ENCODE results near the gene ARID1B.

ARID1B gene

DNA sequence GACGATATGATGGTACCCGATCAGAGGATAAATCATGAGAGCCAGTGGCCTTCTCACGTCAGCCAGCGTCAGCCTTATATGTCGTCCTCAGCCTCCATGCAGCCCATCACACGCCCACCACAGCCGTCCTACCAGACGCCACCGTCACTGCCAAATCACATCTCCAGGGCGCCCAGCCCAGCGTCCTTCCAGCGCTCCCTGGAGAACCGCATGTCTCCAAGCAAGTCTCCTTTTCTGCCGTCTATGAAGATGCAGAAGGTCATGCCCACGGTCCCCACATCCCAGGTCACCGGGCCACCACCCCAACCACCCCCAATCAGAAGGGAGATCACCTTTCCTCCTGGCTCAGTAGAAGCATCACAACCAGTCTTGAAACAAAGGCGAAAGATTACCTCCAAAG lies 423.9 kb downstream of the ARID1B start:
- no peak for DNase-seq

DNA sequence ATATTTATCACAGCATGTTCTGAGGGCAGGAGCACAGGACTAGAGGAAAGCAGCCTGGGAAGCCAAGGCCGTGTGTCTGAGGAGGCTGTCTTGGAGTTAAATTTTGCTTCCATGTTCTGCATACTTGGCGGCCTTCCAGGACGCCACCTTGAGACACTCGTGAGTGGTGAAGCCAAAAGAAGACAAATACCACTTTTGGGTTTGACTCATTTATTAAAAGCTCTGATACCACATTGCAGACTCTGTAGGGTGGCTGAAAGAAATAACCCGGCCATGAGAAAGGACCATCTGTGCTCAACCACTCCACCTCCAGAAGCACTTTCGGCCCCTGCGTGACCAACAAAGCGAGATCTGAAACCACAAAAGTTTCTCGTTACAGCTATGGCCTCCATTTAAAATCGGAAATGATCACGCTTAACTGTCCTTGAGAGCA lies 426.1 kb downstream of the ARID1B start:
- no peak for DNase-seq

DNA sequence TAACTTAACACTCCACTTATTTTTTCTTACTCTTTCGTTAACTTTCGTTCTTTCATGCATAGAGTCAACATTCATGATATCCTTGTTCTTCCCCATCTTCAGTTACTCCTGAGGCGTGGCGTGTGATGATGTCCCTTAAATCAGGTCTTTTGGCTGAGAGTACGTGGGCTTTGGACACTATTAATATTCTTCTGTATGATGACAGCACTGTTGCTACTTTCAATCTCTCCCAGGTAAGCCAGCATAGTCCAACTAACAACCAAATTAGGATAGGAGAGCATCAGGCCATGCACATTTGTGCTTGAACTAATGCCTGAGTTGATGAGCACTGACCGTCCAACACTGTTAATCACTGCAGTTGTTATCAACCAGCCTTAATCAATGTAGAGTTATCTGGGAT lies 426.6 kb downstream of the ARID1B start:
- DNase-seq: no peak

DNA sequence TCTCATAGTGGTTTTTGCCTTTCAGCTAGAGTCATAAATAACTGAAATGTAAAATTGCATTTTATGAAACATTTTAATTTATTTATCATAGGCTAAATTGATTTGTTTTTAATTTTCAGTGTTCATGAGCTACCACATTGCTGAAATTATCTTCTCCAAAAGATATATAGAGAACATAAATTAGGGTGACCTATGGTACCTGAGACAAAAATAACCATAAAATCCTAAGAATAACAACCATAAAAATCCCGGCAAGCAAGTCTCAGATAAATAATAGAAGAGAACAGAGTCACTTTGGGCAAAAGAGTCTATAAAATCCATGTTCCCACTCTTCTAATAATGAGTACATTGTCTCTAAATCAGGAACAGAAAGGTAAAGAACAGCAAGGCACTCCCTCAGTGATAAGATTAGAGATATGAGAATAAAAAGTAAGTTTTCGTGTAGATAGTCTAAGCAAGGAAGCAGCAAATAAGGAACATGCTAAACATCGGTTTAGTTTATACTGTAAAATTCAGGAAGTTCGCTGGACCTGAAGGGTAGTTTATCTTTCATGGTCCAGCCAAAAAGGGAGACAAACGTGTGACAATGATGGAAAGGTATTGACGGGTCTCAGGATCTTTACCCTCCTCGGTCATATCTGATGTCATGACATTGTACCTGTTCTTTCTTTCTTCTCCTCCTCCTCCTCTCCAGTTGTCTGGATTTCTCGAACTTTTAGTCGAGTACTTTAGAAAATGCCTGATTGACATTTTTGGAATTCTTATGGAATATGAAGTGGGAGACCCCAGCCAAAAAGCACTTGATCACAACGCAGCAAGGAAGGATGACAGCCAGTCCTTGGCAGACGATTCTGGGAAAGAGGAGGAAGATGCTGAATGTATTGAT lies 428.5 kb downstream of the ARID1B start:
- DNase-seq: no peak

DNA sequence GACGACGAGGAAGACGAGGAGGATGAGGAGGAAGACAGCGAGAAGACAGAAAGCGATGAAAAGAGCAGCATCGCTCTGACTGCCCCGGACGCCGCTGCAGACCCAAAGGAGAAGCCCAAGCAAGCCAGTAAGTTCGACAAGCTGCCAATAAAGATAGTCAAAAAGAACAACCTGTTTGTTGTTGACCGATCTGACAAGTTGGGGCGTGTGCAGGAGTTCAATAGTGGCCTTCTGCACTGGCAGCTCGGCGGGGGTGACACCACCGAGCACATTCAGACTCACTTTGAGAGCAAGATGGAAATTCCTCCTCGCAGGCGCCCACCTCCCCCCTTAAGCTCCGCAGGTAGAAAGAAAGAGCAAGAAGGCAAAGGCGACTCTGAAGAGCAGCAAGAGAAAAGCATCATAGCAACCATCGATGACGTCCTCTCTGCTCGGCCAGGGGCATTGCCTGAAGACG lies 429.2 kb downstream of the ARID1B start:
- no peak for DNase-seq

DNA sequence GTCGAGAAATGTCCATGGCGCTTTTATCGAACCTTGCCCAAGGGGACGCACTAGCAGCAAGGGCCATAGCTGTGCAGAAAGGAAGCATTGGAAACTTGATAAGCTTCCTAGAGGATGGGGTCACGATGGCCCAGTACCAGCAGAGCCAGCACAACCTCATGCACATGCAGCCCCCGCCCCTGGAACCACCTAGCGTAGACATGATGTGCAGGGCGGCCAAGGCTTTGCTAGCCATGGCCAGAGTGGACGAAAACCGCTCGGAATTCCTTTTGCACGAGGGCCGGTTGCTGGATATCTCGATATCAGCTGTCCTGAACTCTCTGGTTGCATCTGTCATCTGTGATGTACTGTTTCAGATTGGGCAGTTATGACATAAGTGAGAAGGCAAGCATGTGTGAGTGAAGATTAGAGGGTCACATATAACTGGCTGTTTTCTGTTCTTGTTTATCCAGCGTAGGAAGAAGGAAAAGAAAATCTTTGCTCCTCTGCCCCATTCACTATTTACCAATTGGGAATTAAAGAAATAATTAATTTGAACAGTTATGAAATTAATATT lies 430.4 kb downstream of the ARID1B start:
- DNase-seq: no peak

DNA sequence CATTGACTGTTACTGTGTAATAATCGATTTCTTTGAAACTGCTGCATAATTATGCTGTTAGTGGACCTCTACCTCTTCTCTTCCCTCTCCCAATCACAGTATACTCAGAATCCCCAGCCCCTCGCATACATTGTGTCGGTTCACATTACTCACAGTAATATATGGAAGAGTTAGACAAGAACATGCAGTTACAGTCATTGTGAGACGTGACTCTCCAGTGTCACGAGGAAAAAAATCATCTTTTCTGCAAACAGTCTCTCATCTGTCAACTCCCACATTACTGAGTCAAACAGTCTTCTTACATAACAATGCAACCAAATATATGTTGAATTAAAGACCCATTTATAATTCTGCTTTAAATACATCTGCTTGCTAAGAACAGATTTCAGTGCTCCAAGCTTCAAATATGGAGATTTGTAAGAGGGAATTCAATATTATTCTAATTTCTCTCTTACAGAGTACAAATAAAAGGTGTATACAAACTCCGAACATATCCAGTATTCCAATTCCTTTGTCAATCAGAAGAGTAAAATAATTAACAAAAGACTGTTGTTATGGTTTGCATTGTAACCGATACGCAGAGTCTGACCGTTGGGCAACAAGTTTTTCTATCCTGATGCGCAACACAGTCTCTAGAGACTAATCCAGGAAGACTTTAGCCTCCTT lies 432.8 kb downstream of the ARID1B start:
- DNase-seq: no peak

DNA sequence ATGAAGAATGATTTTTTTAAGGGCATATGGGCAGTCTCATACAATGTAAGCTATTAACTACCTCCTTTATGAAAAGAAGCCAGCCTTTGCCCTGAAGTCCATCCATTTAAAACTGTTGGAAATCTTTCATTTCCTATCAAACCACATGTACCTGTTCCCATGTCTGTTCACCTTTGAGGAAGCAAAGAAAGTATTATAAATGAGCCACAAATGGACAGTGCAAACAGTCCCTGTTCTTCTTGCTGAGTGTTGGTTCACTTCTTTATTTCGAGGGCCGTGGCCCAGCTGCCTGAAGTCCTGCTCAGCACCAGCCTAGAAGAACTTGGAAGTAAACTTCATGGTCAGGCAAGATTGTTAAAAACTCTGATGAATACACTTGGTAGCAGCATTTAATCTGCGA lies 433.8 kb downstream of the ARID1B start:
- no peak for DNase-seq

DNA sequence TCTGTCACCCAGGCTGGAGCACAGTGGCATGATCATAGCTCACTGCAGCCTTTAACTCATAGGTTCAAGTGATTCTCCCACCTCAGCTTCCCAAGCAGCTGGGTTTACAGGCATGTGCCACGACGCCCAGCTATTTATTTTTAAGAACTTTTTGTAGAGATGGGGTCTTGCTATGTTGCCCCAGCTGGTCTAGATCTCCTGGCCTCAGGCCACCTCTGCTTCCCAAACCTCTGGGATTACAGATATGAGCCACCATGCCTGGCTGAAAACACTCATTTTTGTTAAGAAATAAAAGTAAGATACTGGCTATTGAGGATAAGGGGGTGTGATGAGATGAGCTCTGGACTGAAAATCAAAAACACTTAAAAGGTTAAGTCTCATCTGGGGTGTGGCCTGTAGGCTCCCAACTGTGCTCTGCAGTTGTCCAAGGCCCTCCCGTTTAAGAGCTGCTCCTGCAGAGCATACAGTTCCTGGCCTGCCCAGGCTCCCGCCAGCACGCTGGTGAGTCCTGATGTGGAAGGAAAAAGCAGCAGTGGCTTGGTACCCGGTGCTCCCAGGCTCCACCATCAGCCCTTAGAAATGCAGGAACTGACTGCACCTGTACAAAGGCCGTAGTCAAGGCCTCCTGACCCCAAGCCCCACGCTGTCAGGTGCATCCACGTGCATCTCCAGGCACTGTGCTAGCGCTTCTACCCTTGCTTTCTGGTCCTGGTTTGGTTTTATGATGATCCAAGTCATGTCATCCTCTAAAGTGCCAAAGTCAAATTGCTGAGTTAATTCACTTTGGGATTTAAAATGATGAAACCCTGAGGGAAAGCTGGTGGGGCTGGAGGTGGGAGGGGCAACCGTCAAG lies 434.7 kb downstream of the ARID1B start:
- no peak for DNase-seq

DNA sequence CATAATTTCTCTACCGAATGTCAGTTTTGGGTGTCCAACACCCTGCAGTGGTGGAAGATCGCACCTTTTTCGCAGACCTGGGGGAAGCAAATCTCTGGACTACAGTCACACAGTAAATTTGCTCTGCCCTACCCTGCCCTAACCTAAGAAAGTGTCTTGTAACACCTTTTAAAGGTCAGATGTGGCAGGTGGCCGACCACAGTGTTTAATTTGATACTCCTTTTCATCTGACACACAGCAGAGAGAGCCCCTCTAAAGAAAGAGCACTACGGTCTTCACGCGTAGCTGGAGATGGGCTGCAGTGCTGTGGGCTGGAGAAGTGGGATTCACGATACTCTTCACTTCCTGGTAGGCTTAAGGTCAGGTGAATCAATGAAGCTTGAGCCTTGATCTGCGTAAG lies 436.2 kb downstream of the ARID1B start:
- DNase-seq: no peak

DNA sequence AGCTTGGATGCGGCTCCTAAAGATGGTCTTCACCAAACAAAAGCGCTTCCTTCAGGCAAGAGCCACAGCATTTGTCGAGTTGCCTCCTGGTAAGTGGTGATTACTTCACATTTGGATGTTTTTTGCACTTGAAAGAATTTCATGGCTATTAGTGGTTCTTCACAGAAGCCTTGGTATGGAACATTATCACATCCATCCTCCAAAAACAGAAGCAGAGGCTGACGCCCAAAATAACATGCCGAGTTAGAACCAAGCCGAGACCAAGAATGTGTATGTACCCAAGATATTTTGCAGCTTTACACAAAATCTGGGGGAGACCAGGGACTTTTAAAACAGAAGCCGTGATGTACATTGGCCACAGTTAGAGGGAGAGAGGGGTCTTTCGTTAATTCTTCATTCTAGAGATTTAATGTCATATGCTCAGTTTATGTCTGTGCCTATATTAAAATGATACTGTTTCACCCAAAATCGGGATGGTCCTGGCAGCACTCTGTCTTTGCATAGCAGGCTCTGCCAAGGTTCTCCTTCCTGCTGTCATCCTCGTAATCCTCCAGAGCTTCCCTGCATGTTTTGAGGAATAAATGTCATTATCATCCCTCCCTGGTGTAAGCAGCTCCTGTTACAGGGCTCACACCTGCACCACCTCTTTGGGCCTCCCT lies 436.9 kb downstream of the ARID1B start:
- DNase-seq: no peak

DNA sequence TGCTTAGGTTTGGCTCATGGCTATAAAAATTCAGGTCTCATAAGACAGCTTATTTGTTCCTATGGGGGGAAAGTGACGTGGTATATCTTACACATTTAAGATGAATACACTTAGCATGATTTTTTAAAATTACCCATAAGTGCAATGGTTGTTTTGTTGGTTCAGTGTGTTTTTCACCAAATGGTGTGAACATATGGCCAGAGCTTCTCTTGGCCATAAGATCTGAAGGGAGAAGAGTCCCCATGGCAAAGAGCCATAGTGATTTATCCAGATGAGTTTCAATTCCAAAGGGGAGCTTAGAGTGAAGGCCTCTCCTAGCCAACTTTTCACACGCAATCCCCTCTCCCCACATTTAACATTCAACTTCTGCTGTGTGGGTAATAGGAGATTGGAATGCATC lies 438.5 kb downstream of the ARID1B start:
- DNase-seq: no peak

DNA sequence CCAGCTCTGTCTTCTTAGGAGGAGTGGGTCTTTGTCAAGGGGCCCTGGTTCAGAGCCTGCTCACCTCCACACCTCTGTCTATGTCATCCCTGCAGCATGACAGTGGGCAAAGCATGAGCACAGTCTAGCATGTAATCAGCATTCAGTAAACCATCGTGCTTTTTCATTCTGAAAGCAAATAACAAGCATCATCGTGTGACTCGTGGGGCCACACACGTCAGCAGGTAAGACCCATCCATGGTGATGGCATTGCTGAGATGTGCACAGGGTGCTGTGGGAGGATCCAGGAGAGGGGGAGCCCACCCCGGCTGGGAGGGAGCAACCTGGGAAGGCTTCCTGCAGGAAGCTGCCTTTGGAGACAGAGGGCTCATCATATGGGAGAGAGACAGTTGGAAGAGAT lies 439.4 kb downstream of the ARID1B start:
- no peak for DNase-seq

DNA sequence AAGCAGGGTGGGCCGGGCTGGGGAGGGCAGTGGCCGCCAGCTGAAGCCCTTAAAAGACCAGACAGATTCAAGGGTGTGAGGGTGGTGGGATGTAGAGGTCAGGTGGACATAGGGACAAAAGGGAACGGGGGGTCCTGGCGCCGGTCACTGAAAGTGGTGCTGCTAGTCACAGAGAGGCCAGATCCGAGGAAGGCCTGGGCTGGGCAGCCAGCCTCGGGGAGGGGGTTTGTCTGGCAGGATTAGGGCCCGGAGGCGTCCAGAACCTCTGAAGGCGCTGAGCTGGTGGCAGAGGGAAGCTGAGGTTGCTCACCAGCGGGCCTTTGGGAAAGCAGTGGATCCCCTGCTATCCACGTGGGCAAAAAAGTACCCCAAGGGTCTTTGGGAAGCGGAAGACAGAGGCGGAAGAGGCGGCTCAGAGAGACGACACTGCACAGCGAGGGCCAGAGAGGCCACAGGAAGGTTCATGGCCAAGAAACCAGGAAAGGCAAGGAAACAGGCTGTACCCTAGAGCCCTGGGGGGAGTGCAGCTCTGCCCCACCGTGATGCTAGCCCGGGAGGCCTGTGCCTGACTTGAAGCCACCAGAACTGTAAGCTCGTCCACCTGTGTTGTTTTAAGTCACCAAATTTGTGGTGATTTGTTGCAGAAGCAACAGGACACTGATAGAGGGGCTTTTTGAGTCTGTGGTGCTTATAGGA lies 440.2 kb downstream of the ARID1B start:
- no peak for DNase-seq

DNA sequence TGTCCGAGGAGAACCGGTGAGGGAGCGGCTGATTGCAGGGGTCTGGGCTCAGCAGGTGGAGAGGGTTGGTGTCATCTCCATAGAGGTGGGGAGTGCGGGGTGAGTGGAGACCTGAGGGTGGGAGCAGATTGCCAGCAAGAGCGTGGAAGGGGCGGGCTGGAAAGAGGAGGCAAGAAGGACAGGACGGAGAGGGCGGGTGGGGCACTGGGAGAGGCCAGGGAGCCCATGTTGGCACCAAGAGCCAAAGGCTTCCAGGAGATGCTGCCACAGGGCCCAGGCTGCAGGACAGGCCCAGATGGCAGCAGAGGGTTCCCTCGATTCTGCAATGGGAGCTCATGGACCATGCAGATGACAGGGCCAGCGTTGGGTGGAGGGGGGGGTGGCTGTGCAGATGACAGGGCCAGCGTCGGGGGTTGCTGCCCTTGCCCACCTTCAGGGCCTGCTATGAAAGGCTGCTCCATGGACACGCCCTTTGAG lies 440.8 kb downstream of the ARID1B start:
- DNase-seq: no peak

DNA sequence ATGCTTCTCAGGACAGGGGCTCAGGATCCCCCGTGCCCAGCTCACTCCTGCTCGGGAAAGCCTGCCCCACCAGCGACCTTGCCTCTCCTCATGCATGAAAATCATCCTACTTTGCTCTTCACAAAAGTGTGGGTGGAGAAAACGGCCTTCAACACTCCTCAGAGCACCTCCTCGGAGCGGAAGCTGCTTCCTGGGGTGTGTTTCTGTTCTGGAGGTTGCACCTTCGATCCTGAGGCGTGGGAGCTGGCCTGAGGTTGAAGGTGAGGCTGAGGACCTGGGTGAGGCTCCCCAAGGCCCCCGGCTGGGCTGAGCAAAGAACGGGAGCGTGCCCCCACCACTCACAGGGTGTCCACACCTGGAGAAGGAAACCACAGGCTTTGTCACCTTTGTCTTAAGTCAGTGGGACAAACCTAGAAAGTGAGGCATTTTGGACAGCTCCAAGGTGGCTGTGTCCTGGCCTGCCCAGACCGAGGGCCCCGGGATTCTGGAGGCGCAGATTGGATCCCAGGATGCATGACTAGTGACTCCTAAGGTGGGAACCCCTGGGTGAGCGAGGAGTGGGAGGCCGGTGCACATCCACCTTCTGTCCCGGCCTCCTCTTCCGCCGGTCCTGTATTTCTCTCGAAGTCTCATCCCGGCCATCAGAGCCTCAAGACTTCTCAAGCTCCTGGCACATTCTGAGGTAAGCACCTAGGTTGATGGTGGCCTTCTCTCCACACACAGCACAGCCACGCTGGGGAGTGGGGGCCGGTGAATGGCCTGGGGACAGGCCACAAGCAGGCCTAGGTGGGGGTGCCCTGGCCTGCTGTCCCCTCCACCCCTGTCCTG lies 441.4 kb downstream of the ARID1B start:
- DNase-seq: no peak

DNA sequence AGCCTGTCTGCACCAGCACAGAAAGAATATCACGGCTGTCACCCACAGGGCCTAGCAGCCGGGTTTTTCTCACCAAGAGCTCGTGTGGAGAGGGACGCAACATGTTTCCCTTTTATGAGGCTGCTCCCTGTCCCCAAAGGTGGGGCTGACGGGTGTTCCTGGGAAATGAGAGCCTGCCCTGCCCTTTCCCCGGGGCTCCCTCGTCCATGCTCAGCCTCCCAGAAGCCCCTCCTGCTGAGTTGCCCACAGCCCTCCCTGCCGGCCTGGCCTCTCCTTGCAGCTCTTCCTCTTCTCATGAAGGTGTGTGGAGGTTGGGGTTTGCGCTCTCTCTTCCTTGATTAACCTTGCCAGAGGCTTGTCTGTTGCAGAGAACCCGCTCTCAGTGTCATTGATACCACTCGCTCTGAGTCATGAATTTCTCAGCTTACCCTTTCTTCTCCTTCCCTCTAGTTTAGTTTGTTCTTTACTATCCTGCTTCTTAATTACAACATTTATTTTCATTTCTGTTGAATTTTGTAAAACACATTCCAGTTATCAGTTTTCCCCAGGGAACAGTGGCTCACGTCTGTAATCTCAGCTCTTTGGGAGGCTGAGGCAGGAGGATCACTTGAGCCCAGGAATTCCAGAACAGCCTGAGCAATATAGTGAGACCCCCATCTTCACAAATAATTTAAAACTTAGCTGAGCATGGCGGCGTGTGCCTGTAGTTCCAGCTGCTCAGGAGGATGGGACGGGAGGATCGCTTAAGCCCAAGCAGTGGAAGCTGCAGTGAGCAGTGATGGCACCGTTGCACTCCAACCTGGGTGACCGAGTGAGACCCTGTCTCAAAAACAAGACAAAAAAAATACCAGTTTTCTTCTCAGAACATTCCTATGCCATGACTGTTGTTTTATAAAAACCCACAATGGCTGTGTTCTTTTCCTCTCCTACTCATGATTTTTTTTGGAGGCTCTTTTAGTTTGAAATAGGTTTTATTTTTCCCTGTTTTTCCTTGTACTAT lies 442.3 kb downstream of the ARID1B start:
- no peak for DNase-seq

DNA sequence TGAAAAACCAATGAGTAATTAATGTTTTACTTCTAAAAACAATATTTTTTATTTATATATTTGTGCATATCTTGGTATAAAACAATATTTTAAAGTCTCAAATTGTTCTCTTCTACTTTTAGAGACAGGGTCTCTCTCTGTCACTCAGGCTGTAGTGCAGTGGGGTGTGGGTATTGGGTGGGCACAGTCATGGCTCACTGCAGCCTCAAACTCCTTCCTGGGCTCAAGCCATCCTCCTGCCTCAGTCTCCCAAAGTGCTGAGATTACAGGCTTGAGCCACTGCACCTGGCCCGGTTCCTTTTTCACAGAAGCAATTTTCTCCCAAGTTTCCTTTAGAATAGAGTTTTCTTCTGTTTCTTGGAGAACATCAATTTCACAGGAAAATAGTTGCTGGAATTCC lies 443.3 kb downstream of the ARID1B start:
- DNase-seq: no peak

DNA sequence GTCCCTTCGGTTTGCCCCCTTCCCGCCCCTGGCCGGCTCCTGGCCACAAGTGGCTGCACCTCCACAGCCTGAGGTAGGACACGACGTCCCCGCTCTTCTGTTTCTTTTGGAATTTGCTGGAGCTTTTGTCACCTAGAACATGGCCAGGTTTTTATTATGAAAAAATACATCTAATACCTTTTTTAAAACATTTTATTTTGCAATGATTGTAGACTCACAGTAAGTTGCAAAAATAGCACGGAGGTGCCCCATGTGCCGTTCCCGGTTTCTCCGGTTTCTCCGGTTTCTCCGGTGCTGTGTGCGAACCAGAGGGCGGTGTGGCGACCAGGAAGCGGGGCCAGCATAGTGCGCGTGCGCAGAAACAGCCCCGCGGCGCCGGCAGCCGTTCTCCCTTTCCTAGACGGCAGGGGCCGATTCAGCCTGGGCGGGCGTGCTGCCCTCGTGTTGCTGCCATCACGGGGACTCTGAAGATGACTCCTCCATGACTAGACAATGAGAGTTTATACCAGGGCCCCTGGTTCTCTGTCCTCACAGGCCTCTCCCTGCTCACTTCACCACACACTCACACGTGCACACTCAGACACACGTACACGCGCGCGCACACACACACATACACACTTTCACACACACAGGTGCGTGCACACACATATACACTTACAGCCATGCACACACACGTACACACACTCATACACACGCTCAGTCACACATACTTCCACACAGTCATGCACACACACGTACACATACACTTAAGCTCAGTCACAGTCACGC lies 444.1 kb downstream of the ARID1B start:
- DNase-seq: peak; percentile 81
